Endothelial cell of umbilical vein (primary cell): ENCODE results near the gene SUGCT. TPM values are rescaled to one million over a fixed set of nuclear protein-coding genes. Genes with fewer than 3 reads are reported as not detected.

Experiments
- BruUV-seq: library from RNA; stranded (reverse); fragments of 400-500 nt; replicated peaks from 2 replicates; lab custom pipeline; 2021; lab: Mats Ljungman, UMichigan
- CTCF ChIA-PET: fragments of 300-600, 350-600 bp; sonication (Branson Sonifier 250); formaldehyde crosslinking; loops from one replicate; lab custom pipeline; 2021; ENCODE audit warnings: antibody characterized with exemption, inconsistent platforms; lab: Charles Lee
- POLR2A ChIA-PET: fragments of 300-600, 350-600 bp; sonication (Branson Sonifier 250); formaldehyde crosslinking; loops from one replicate; lab custom pipeline; 2021; ENCODE audit warnings: antibody characterized with exemption, inconsistent platforms; lab: Charles Lee
- DNase-seq: peaks from one replicate; pipeline ENCODE4 v3.0.0-alpha.2; 2011; ENCODE audit warnings: low read depth, low spot score
- FAIRE-seq: peaks from 2 replicates; lab custom pipeline; 2011; peaks lifted over from hg19 to GRCh38; lab: Jason Lieb, UNC
- H2AFZ ChIP-seq: 2 replicates; pipeline ENCODE4 v1.6.0; 2012; ENCODE audit warnings: low read depth, low read length, control low read depth, inconsistent platforms
- H3K27ac ChIP-seq: 2 replicates; pipeline ENCODE4 v1.5.1; 2011; ENCODE audit warnings: low read depth, mild to moderate bottlenecking, control low read depth, low read length, moderate library complexity; ENCODE audit not compliant: insufficient read depth
- H3K27me3 ChIP-seq, 2 experiments: 2 replicates each; pipeline versions ENCODE4 v1.6.0 to v1.6.1; 2011; ENCODE audit warnings: low read length in 2 of 2, mixed read lengths in 1 of 2; ENCODE audit not compliant: control insufficient read depth in 2 of 2, insufficient read depth in 2 of 2
- H3K36me3 ChIP-seq, 2 experiments: 2 replicates in 1 of 2; 3 replicates in 1 of 2; pipeline ENCODE4 v1.5.1; 2011; ENCODE audit warnings: low read length in 2 of 2, mild to moderate bottlenecking in 1 of 2, moderate library complexity in 1 of 2; ENCODE audit not compliant: control insufficient read depth in 2 of 2, insufficient read depth in 2 of 2; ENCODE audit errors: extremely low read depth in 1 of 2
- H3K4me1 ChIP-seq: 3 replicates; pipeline ENCODE4 v1.5.1; 2011; ENCODE audit warnings: mild to moderate bottlenecking, low read length; ENCODE audit not compliant: control insufficient read depth, insufficient read depth; ENCODE audit errors: extremely low read depth
- H3K4me2 ChIP-seq: 2 replicates; pipeline ENCODE4 v1.6.1; 2011; ENCODE audit warnings: low read length, control low read depth, mixed read lengths; ENCODE audit not compliant: insufficient read depth
- H3K4me3 ChIP-seq, 3 experiments: fragments of 200-600 bp in 1 of 3; sonication (generic), shearing (Covaris generic) in 1 of 3; replicated peaks in 1 of 3; 2 replicates each; pipeline ENCODE4 v1.5.1; 2011 to 2016; ENCODE audit warnings: control low read depth in 3 of 3, low read length in 3 of 3, mild to moderate bottlenecking in 2 of 3, inconsistent platforms in 1 of 3, low read depth in 1 of 3, moderate library complexity in 1 of 3; ENCODE audit not compliant: insufficient read depth in 1 of 3
- H3K79me2 ChIP-seq: 2 replicates; pipeline ENCODE4 v1.6.0; 2012; ENCODE audit warnings: low read length, inconsistent platforms; ENCODE audit not compliant: control insufficient read depth, insufficient read depth
- H3K9ac ChIP-seq: replicated peaks from 2 replicates; pipeline ENCODE3; 2011; ENCODE audit warnings: low read length, control low read depth; ENCODE audit not compliant: insufficient read depth; ENCODE audit errors: extremely low read depth
- H3K9me1 ChIP-seq: replicated peaks from 3 replicates; pipeline ENCODE4 v1.6.0; 2011; ENCODE audit warnings: mild to moderate bottlenecking, low read length; ENCODE audit not compliant: control insufficient read depth, insufficient read depth; ENCODE audit errors: extremely low read depth
- H3K9me3 ChIP-seq: replicated peaks from 2 replicates; pipeline ENCODE4 v1.5.1; 2012; ENCODE audit warnings: low read length, inconsistent platforms; ENCODE audit not compliant: control insufficient read depth, insufficient read depth
- H4K20me1 ChIP-seq: replicated peaks from 2 replicates; pipeline ENCODE3; 2011; ENCODE audit warnings: mild to moderate bottlenecking, low read length; ENCODE audit not compliant: control insufficient read depth, insufficient read depth; ENCODE audit errors: extremely low read depth
- CTCF ChIP-seq, 2 donors: IDR thresholded peaks; 1 replicate in 1 of 2; 2 replicates in 1 of 2; pipeline ENCODE4 v1.5.1; 2011; ENCODE audit warnings: low read length in 2 of 2, mild to moderate bottlenecking in 2 of 2, moderate library complexity in 2 of 2, control low read depth in 1 of 2, inconsistent platforms in 1 of 2, low read depth in 1 of 2; ENCODE audit not compliant: insufficient read depth in 1 of 2; ENCODE audit errors: extremely low read depth in 1 of 2
- EZH2 ChIP-seq: IDR thresholded peaks from 2 replicates; pipeline ENCODE4 v1.6.1; 2012; ENCODE audit warnings: borderline replicate concordance, low read depth, mild to moderate bottlenecking, moderate library complexity, low read length, inconsistent platforms; ENCODE audit not compliant: severe bottlenecking
- FOS ChIP-seq: IDR thresholded peaks from 2 replicates; pipeline ENCODE4 v1.6.1; 2011; ENCODE audit warnings: mild to moderate bottlenecking, low read length, moderate library complexity, borderline replicate concordance; ENCODE audit not compliant: insufficient read depth
- GATA2 ChIP-seq: IDR thresholded peaks from 2 replicates; pipeline ENCODE4 v1.7.0; 2011; ENCODE audit warnings: low read depth, mild to moderate bottlenecking, moderate library complexity, mixed read lengths, low read length; ENCODE audit not compliant: insufficient read length, insufficient read depth
- JUN ChIP-seq: IDR thresholded peaks from 2 replicates; pipeline ENCODE4 v1.6.1; 2011; ENCODE audit warnings: borderline replicate concordance, low read depth; ENCODE audit not compliant: insufficient read length, insufficient read depth
- MYC ChIP-seq: IDR thresholded peaks from one replicate; pipeline ENCODE4 v1.6.1; 2011; ENCODE audit warnings: mild to moderate bottlenecking, low read depth, low read length
- POLR2A ChIP-seq: IDR thresholded peaks from 2 replicates; pipeline ENCODE4 v1.6.1; 2012; ENCODE audit warnings: low read depth, mild to moderate bottlenecking, control low read depth, low read length
- dilution Hi-C: fragments of 300-500 bp; cut with MboI; formaldehyde crosslinking; loops from one replicate; pipeline ENCODE4 v1.15.0; 2019; ENCODE audit warnings: low sequenced_read_pairs; ENCODE audit not compliant: extremely low pct_ligation_motif_present
- intact Hi-C: fragments of 100-400 bp; cut with micrococcal nuclease; formaldehyde crosslinking; loops from one replicate; pipeline ENCODE4 v1.10.0; 2022
- polyA plus RNA-seq, 4 experiments: library from polyadenylated mRNA; depleted of rRNA in 3 of 4; stranded (reverse) in 3 of 4; unstranded in 1 of 4; fragments of >200 nt; gene quantifications; 2 replicates each; pipeline versions ENCODE4 v1.2.1 to v1.2.3, GENCODE V29; 2011 to 2012; ENCODE audit warnings: missing spikeins in 1 of 4
- total RNA-seq: library from RNA; stranded (reverse); gene quantifications from 2 replicates; pipeline ENCODE4 v1.2.3, GENCODE V29; 2021

SUGCT gene
- total and polyA plus RNA-seq, 2 donors (not counting 3 experiments of a cell fraction or from before 2014, with no cell fraction given): 1.2 to 1.4 TPM

- BruUV-seq: no TSS peak
- intact Hi-C loops: no loop called here
- H3K27me3 ChIP-seq: no peaks in the 10 kb centered on the region
- TF ChIP-seq POLR2A (no peak), MYC (no peak)
- DNase-seq: no peak
- no peak overlapping the region for H3K4me2 ChIP-seq
- CTCF ChIA-PET: no interaction called here
- no peaks in the 10 kb centered on the region for H3K79me2 ChIP-seq
- dilution Hi-C loops: no loop called here
- no peak overlapping the region for H3K9ac ChIP-seq
- H3K4me1 ChIP-seq: peaks cover 18% of the 10 kb centered on the region
- H3K9me1 ChIP-seq: no peaks in the 10 kb centered on the region
- H3K9me3 ChIP-seq: no peaks in the 10 kb centered on the region
- no peaks in the 10 kb centered on the region for H4K20me1 ChIP-seq
- POLR2A ChIA-PET: no interaction called here
- no peaks in the 10 kb centered on the region for H3K36me3 ChIP-seq
- FAIRE-seq: no peak
- no peak overlapping the region for H3K27ac ChIP-seq
- H3K4me3 ChIP-seq: no peak overlapping the region
- no peak overlapping the region for H2AFZ ChIP-seq
Measured at GRCh38 chr7:40471891-40472290, 337.1 kb downstream of the SUGCT start.

- Histone ChIP-seq H2AFZ (no peak overlapping the region), H3K4me3 (no peak overlapping the region), H3K4me1 (peaks cover 23% of the 10 kb centered on the region), H3K36me3 (no peaks in the 10 kb centered on the region), H3K27ac (no peak overlapping the region), H3K9me3 (no peaks in the 10 kb centered on the region), H3K79me2 (no peaks in the 10 kb centered on the region), H3K9me1 (no peaks in the 10 kb centered on the region), H3K4me2 (peak overlapping the region; percentile 48), H4K20me1 (no peaks in the 10 kb centered on the region), H3K9ac (no peak overlapping the region), H3K27me3 (no peaks in the 10 kb centered on the region)
- intact Hi-C loops (no loop called here), dilution Hi-C loops (no loop called here)
- TF ChIP-seq JUN (no peak), POLR2A (no peak), GATA2 (no peak), EZH2 (no peak), CTCF (IDR thresholded peaks at IDR 0.05; ENCODE audit: extremely low read depth in 1 of 2, insufficient read depth in 1 of 2, low read depth in 1 of 2, low read length in 2 of 2) (no peak), FOS (peak; percentile 54)
- FAIRE-seq: no peak
- no TSS peak for BruUV-seq
- ChIA-PET CTCF (interaction anchor here (0.9 to 1.9 kb wide), 3 partner anchors 10 to 67 kb away, joined by 3 to 6 read pairs (median 4); no protein-coding TSS in a partner anchor), POLR2A (no interaction called here)
- DNase-seq: peak; percentile 21
Measured at GRCh38 chr7:40474790-40475680, 340.2 kb downstream of the SUGCT start.
